Fibroblast of lung (primary cell): Measurements from ENCODE around the gene RIN2. TPM values are rescaled to one million over a fixed set of nuclear protein-coding genes. Genes with fewer than 3 reads are reported as not detected.

Experiments used
- DNase-seq, 2 donors: peaks; one replicate each; pipeline versions ENCODE4 v3.0.0 to v3.0.0-alpha.2; 2010; ENCODE audit warnings: low read depth in 2 of 2
- H2AFZ ChIP-seq: 2 replicates; pipeline ENCODE4 v1.5.1; 2012; ENCODE audit warnings: low read length, control low read depth, inconsistent platforms
- H3K27ac ChIP-seq: 2 replicates; pipeline ENCODE4 v1.5.1; 2011; ENCODE audit warnings: low read length, control low read depth; ENCODE audit not compliant: insufficient read depth
- H3K27me3 ChIP-seq: 2 replicates; pipeline ENCODE4 v1.5.1; 2011; ENCODE audit warnings: mild to moderate bottlenecking, low read length; ENCODE audit not compliant: control insufficient read depth, insufficient read depth
- H3K36me3 ChIP-seq: 2 replicates; pipeline ENCODE4 v1.5.1; 2011; ENCODE audit warnings: low read length; ENCODE audit not compliant: control insufficient read depth, insufficient read depth
- H3K4me1 ChIP-seq: 2 replicates; pipeline ENCODE4 v1.5.1; 2011; ENCODE audit warnings: low read length; ENCODE audit not compliant: control insufficient read depth, insufficient read depth; ENCODE audit errors: extremely low read depth
- H3K4me2 ChIP-seq: 2 replicates; pipeline ENCODE4 v1.5.1; 2011; ENCODE audit warnings: low read length, control low read depth; ENCODE audit not compliant: insufficient read depth; ENCODE audit errors: extremely low read depth
- H3K4me3 ChIP-seq, 4 experiments: fragments of 200-600 bp in 1 of 4; sonication (generic) in 1 of 4; replicated peaks in 1 of 4; 2 replicates each; pipeline ENCODE4 v1.5.1; 2011 to 2016; ENCODE audit warnings: low read length in 4 of 4, low read depth in 3 of 4, mild to moderate bottlenecking in 3 of 4, control low read depth in 2 of 4, inconsistent platforms in 1 of 4, mixed read lengths in 1 of 4; ENCODE audit not compliant: insufficient read depth in 1 of 4; ENCODE audit errors: control extremely low read depth in 1 of 4
- H3K79me2 ChIP-seq: 2 replicates; pipeline ENCODE4 v1.5.1; 2012; ENCODE audit warnings: mild to moderate bottlenecking, low read length, inconsistent platforms; ENCODE audit not compliant: control insufficient read depth, insufficient read depth
- H3K9ac ChIP-seq: 2 replicates; pipeline ENCODE4 v1.5.1; 2011; ENCODE audit warnings: mild to moderate bottlenecking, low read length, control low read depth; ENCODE audit not compliant: insufficient read depth
- H3K9me3 ChIP-seq: 2 replicates; pipeline ENCODE4 v1.5.1; 2012; ENCODE audit warnings: low read depth, low read length; ENCODE audit not compliant: control insufficient read depth, insufficient read depth
- H4K20me1 ChIP-seq: 2 replicates; pipeline ENCODE4 v1.5.1; 2011; ENCODE audit warnings: low read length; ENCODE audit not compliant: control insufficient read depth, insufficient read depth; ENCODE audit errors: extremely low read depth
- EZH2 ChIP-seq: IDR thresholded peaks from 2 replicates; pipeline ENCODE4 v1.5.1; 2012; ENCODE audit warnings: low read length, control low read depth, mild to moderate bottlenecking; ENCODE audit errors: missing control alignments
- polyA plus RNA-seq, 2 donors: library from polyadenylated mRNA; depleted of rRNA in 1 of 2; stranded (reverse) in 1 of 2; unstranded in 1 of 2; fragments of >200 nt; gene quantifications; 2 replicates each; pipeline ENCODE4 v1.2.1, GENCODE V29; 2011 to 2012; ENCODE audit warnings: missing spikeins in 1 of 2
- total RNA-seq: library from RNA; depleted of rRNA; stranded (reverse); fragments of >200 nt; gene quantifications from 2 replicates; pipeline ENCODE4 v1.2.1, GENCODE V29; 2014
- TF ChIP-seq, protein P1 (sequence below), 2 donors: IDR thresholded peaks in 1 of 2; conservative IDR thresholded peaks in 1 of 2; 1 replicate in 1 of 2; 2 replicates in 1 of 2; pipeline ENCODE4 v1.5.1; 2011 to 2012; ENCODE audit warnings: low read length in 2 of 2, control low read depth in 1 of 2, inconsistent platforms in 1 of 2, low read depth in 1 of 2, mild to moderate bottlenecking in 1 of 2

Gene RIN2
- total and polyA plus RNA-seq, 2 donors (not counting 1 experiment from before 2014, with no cell fraction given), result 30.2 to 61.4 TPM

GRCh38 chr20:19787366-19787765, 29.3 kb downstream of the RIN2 start:
- H2AFZ ChIP-seq, result no peak overlapping the region
- H3K9ac ChIP-seq, result no peak overlapping the region
- H3K9me3 ChIP-seq, result no peaks in the 10 kb centered on the region
- DNase-seq, result peak in 1 of 2 donors; percentile 50
- no peak overlapping the region for H3K4me2 ChIP-seq
- no peaks in the 10 kb centered on the region for H3K79me2 ChIP-seq
- no peak for TF ChIP-seq EZH2
- TF ChIP-seq, protein P1, sequence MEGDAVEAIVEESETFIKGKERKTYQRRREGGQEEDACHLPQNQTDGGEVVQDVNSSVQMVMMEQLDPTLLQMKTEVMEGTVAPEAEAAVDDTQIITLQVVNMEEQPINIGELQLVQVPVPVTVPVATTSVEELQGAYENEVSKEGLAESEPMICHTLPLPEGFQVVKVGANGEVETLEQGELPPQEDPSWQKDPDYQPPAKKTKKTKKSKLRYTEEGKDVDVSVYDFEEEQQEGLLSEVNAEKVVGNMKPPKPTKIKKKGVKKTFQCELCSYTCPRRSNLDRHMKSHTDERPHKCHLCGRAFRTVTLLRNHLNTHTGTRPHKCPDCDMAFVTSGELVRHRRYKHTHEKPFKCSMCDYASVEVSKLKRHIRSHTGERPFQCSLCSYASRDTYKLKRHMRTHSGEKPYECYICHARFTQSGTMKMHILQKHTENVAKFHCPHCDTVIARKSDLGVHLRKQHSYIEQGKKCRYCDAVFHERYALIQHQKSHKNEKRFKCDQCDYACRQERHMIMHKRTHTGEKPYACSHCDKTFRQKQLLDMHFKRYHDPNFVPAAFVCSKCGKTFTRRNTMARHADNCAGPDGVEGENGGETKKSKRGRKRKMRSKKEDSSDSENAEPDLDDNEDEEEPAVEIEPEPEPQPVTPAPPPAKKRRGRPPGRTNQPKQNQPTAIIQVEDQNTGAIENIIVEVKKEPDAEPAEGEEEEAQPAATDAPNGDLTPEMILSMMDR (conservative IDR thresholded peaks at IDR 0.05 in 1 of 2, IDR thresholded peaks at IDR 0.05 in 1 of 2; ENCODE audit: low read depth in 1 of 2, low read length in 2 of 2), result no peak
- H3K4me1 ChIP-seq, result peaks cover 20% of the 10 kb centered on the region
- no peaks in the 10 kb centered on the region for H3K27me3 ChIP-seq
- no peaks in the 10 kb centered on the region for H4K20me1 ChIP-seq
- no peak overlapping the region for H3K27ac ChIP-seq
- no peaks in the 10 kb centered on the region for H3K36me3 ChIP-seq
- no peak overlapping the region for H3K4me3 ChIP-seq

- H3K9me3 ChIP-seq, result no peaks in the 10 kb centered on the region
- H3K4me2 ChIP-seq, result no peak overlapping the region
- no peaks in the 10 kb centered on the region for H3K36me3 ChIP-seq
- H3K9ac ChIP-seq, result no peak overlapping the region
- no peaks in the 10 kb centered on the region for H3K27me3 ChIP-seq
- no peaks in the 10 kb centered on the region for H3K79me2 ChIP-seq
- H2AFZ ChIP-seq, result no peak overlapping the region
- DNase-seq, result no peak
- no peaks in the 10 kb centered on the region for H4K20me1 ChIP-seq
- H3K4me1 ChIP-seq, result peaks cover 17% of the 10 kb centered on the region
- TF ChIP-seq, protein P1 (conservative IDR thresholded peaks at IDR 0.05 in 1 of 2, IDR thresholded peaks at IDR 0.05 in 1 of 2; ENCODE audit: low read depth in 1 of 2, low read length in 2 of 2), result no peak
- no peak for TF ChIP-seq EZH2
- H3K4me3 ChIP-seq, result no peak overlapping the region
- no peak overlapping the region for H3K27ac ChIP-seq
These were observed 31.0 kb downstream of the RIN2 start for GRCh38 chr20:19789009-19789408.

- Histone ChIP-seq H4K20me1 (no peaks in the 10 kb centered on the region), H3K36me3 (no peaks in the 10 kb centered on the region)
These were observed 31.4 kb downstream of the RIN2 start for GRCh38 chr20:19789446-19789845.

More at GRCh38 chr20:19789446-19789845, 31.4 kb downstream of the RIN2 start:
- TF ChIP-seq, protein P1 (conservative IDR thresholded peaks at IDR 0.05 in 1 of 2, IDR thresholded peaks at IDR 0.05 in 1 of 2; ENCODE audit: low read depth in 1 of 2, low read length in 2 of 2), result no peak
- TF ChIP-seq EZH2, result no peak
- Histone ChIP-seq H2AFZ (no peak overlapping the region), H3K4me1 (peaks cover 16% of the 10 kb centered on the region), H3K9ac (no peak overlapping the region), H3K9me3 (no peaks in the 10 kb centered on the region), H3K79me2 (no peaks in the 10 kb centered on the region), H3K4me3 (no peak overlapping the region), H3K27ac (no peak overlapping the region), H3K27me3 (no peaks in the 10 kb centered on the region), H3K4me2 (no peak overlapping the region)
- DNase-seq, result no peak
